Measurements from ENCODE around the gene RELCH. TPM values are rescaled to one million over a fixed set of nuclear protein-coding genes. Genes with fewer than 3 reads are reported as not detected.
A peak's percentile ranks its signal among the peaks of the same experiment; 100 is the strongest.

Gene RELCH, protein sequence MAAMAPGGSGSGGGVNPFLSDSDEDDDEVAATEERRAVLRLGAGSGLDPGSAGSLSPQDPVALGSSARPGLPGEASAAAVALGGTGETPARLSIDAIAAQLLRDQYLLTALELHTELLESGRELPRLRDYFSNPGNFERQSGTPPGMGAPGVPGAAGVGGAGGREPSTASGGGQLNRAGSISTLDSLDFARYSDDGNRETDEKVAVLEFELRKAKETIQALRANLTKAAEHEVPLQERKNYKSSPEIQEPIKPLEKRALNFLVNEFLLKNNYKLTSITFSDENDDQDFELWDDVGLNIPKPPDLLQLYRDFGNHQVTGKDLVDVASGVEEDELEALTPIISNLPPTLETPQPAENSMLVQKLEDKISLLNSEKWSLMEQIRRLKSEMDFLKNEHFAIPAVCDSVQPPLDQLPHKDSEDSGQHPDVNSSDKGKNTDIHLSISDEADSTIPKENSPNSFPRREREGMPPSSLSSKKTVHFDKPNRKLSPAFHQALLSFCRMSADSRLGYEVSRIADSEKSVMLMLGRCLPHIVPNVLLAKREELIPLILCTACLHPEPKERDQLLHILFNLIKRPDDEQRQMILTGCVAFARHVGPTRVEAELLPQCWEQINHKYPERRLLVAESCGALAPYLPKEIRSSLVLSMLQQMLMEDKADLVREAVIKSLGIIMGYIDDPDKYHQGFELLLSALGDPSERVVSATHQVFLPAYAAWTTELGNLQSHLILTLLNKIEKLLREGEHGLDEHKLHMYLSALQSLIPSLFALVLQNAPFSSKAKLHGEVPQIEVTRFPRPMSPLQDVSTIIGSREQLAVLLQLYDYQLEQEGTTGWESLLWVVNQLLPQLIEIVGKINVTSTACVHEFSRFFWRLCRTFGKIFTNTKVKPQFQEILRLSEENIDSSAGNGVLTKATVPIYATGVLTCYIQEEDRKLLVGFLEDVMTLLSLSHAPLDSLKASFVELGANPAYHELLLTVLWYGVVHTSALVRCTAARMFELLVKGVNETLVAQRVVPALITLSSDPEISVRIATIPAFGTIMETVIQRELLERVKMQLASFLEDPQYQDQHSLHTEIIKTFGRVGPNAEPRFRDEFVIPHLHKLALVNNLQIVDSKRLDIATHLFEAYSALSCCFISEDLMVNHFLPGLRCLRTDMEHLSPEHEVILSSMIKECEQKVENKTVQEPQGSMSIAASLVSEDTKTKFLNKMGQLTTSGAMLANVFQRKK
- total RNA-seq = 10 to 100 TPM; 39.0 to 60.2 (median 51.2) TPM
- long read RNA-seq, donor 1, full-length matches to known transcripts = 6 of 17 reads
- long read RNA-seq, donor 1, partial matches to known transcripts = 5 of 17 reads
- long read RNA-seq, donor 1, other reads (novel, unspliced or antisense) = 6 of 17 reads
- long read RNA-seq, donor 2, partial matches to known transcripts = 13 of 15 reads
- long read RNA-seq, donor 2, other reads (novel, unspliced or antisense) = 2 of 15 reads

DNA sequence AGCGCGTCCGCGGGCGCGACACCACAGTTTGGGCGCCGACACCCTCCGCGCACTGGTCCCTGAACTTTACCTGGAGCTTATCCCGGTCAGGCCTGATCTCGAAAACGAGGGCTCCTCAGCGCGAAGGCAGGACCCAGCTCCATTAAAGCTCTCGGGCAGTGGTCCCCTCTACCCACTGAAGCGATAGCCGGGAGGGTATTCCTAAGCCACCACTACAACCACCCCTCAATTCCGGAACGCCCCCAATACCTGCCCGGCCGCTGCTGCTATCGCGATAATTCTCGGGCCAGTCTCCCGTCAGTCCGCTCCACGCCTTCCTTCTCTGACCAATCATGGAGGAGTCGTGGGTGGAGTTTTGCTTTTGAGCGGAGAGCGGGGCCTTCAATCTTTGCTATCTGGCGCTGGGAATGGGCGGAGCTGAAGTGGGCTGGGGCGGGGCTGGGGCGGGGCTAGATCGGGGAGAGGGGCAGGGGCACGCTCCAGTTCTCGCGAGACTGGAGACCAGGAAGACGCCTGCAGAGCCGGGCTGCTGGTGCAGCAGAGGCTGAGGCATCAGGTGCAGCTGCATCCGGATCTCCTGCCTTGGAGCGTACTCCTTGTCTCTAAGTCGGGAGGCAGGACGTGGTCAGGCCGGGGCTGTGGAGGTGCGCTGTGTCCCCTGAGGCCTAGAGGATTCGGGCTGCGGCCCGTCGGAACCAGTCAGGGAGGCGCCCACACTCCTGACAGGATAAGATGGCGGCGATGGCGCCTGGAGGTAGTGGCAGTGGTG lies at the start of gene RELCH, which contains the start of gene PIGN:
RELCH (plus strand) TSS at position 482 of the 769 bp plus-strand sequence; CDS start at position 733, 251 bp downstream.
PIGN (minus strand) TSS at position 283 of the 769 bp plus-strand sequence. CDS start 25,703 bp downstream, outside the sequence.
- peaks cover 15% of the 10 kb centered on the region for H3K4me1 ChIP-seq (ENCODE audit: low read depth)
- intact Hi-C loops (cut with DNase I, micrococcal nuclease) = no loop called here
- no peaks in the 10 kb centered on the region for H3K9me3 ChIP-seq
- peak; percentile 94 for ATAC-seq
- peak within 1 kb of the TSS; percentile 98 for H3K4me3 ChIP-seq
- DNase-seq = peak; percentile 92 to 96 (median 96)
- H3K36me3 ChIP-seq (ENCODE audit: low read depth) = no peaks in the 10 kb centered on the region
- TF ChIP-seq CTCF (IDR thresholded peaks at IDR 0.05) = peak; percentile 7

- ATAC-seq (no peak), DNase-seq (no peak)
- no peak overlapping the region for H3K4me3 ChIP-seq
- no peaks in the 10 kb centered on the region for H3K36me3 ChIP-seq (ENCODE audit: low read depth)
- no peaks in the 10 kb centered on the region for H3K4me1 ChIP-seq (ENCODE audit: low read depth)
- intact Hi-C loops (cut with DNase I, micrococcal nuclease) = no loop called here
- no peaks in the 10 kb centered on the region for H3K9me3 ChIP-seq
- no peak for TF ChIP-seq CTCF (IDR thresholded peaks at IDR 0.05)
These were observed 48.4 kb upstream of the RELCH start for GRCh38 chr18:62138461-62139235.

DNA sequence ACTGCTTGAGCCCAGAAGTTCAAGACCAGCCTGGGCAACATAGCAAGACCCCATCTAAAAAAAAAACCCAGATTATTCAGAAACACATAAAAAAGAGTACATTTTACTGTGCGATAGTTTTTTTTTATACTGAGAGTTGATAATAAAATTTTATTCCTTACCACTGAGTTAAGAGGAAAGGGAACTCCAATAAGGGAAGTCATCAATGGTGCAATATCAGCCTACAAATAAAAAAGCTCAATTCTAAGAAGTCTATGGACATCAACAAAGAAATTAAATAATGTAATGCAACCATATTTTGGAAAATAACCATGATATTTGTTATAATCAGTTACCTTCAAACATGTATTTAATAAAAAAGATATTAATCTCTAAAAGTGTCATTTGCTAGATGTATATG lies 46.8 kb upstream of the RELCH start:
- Histone ChIP-seq H3K9me3 (no peaks in the 10 kb centered on the region), H3K4me1 (ENCODE audit: low read depth) (no peaks in the 10 kb centered on the region), H3K4me3 (no peak overlapping the region), H3K36me3 (ENCODE audit: low read depth) (no peaks in the 10 kb centered on the region)
- ATAC-seq = no peak
- no peak for DNase-seq
- no peak for TF ChIP-seq CTCF (IDR thresholded peaks at IDR 0.05)
- intact Hi-C loops (cut with DNase I, micrococcal nuclease) = no loop called here

DNA sequence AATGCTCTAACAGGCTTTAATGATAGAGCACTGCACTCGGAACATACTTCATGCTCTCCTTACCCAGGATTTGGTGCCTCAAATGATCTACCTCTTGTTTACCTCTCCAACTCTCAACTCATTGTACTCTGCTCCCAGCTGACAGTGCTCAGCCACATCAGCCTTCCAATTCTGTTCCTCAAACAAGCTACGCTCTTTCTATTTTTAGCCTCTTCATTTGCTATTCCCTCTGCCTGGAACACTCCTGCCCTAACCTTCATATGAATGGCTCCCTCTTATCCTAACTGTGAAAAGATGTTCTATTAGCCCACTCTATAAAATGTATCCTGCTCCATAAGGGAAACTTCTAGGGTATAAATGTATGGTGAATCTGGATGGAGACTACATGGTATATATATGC lies 42.7 kb upstream of the RELCH start:
- H3K36me3 ChIP-seq (ENCODE audit: low read depth) = no peaks in the 10 kb centered on the region
- H3K9me3 ChIP-seq = no peaks in the 10 kb centered on the region
- intact Hi-C loops (cut with DNase I, micrococcal nuclease) = no loop called here
- ATAC-seq (no peak), DNase-seq (no peak)
- no peaks in the 10 kb centered on the region for H3K4me1 ChIP-seq (ENCODE audit: low read depth)
- H3K4me3 ChIP-seq = no peak overlapping the region
- no peak for TF ChIP-seq CTCF (IDR thresholded peaks at IDR 0.05)

Measured in mucosa of descending colon (tissue), 3 donors.